Measurements from ENCODE around the gene GOLGA1.

- TF ChIP-seq POLR2AphosphoS5 (IDR thresholded peaks at IDR 0.05; ENCODE audit: low read depth, low read length) (no peak), POLR2A (IDR thresholded peaks at IDR 0.05; ENCODE audit: low read depth, low read length) (no peak)
These were observed 63.7 kb downstream of the GOLGA1 start for GRCh38 chr9:124877021-124877782.

Measured in GM12892 (cell line).